Measurements from ENCODE around the gene SPP2.

Gene SPP2

GRCh38 chr2:234126146-234126470 lies 75.6 kb downstream of the SPP2 start:
- DNase-seq (ENCODE audit: low read depth): no peak
- TF ChIP-seq, protein P1, sequence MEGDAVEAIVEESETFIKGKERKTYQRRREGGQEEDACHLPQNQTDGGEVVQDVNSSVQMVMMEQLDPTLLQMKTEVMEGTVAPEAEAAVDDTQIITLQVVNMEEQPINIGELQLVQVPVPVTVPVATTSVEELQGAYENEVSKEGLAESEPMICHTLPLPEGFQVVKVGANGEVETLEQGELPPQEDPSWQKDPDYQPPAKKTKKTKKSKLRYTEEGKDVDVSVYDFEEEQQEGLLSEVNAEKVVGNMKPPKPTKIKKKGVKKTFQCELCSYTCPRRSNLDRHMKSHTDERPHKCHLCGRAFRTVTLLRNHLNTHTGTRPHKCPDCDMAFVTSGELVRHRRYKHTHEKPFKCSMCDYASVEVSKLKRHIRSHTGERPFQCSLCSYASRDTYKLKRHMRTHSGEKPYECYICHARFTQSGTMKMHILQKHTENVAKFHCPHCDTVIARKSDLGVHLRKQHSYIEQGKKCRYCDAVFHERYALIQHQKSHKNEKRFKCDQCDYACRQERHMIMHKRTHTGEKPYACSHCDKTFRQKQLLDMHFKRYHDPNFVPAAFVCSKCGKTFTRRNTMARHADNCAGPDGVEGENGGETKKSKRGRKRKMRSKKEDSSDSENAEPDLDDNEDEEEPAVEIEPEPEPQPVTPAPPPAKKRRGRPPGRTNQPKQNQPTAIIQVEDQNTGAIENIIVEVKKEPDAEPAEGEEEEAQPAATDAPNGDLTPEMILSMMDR (IDR thresholded peaks at IDR 0.05; ENCODE audit: control insufficient read depth, insufficient read depth, low read depth, low read length, missing control alignments): no peak
- H3K4me3 ChIP-seq (ENCODE audit: control insufficient read depth, low read depth, low read length): no peak overlapping the region

Data from AG09309 (cell line).